ENCODE data around the gene ULK3. TPM values are rescaled to one million over a fixed set of nuclear protein-coding genes. Genes with fewer than 3 reads are reported as not detected.

ULK3 gene
- total RNA-seq, 1 experiment from 2014 or later: 48.4 TPM

- no peak for TF ChIP-seq ZBTB33 (IDR thresholded peaks at IDR 0.05; ENCODE audit: extremely low read depth, insufficient replicate concordance, low read length)
- TF ChIP-seq FOSL1 (IDR thresholded peaks at IDR 0.05; ENCODE audit: low read depth): no peak
- TF ChIP-seq CTCF (IDR thresholded peaks at IDR 0.05 in 2 of 3, conservative IDR thresholded peaks at IDR 0.05 in 1 of 3; ENCODE audit: borderline replicate concordance in 1 of 3, insufficient read depth in 1 of 3, low read depth in 2 of 3, low read length in 2 of 3): no peak
- no peak for TF ChIP-seq SP1 (IDR thresholded peaks at IDR 0.05; ENCODE audit: low read depth)
- TF ChIP-seq EZH2phosphoT487 (IDR thresholded peaks at IDR 0.05; ENCODE audit: borderline replicate concordance): no peak
- no peak for TF ChIP-seq ZNF274 (IDR thresholded peaks at IDR 0.05; ENCODE audit: low read depth, low read length)
- no peak for TF ChIP-seq CEBPB (IDR thresholded peaks at IDR 0.05; ENCODE audit: low read depth)
- no peak for TF ChIP-seq EGR1 (IDR thresholded peaks at IDR 0.05; ENCODE audit: low read depth)
- no peak for TF ChIP-seq ATF3 (IDR thresholded peaks at IDR 0.05)
Observed at GRCh38 chr15:74872702-74873035, 29.7 kb upstream of the ULK3 start (continued).

GRCh38 chr15:74870436-74871215, 27.7 kb upstream of the ULK3 start:
- Histone ChIP-seq H3K4me1 (ENCODE audit: control insufficient read depth in 1 of 2, insufficient read depth in 2 of 2, low read length in 2 of 2) (peaks cover 10 to 49% of the 10 kb centered on the region in 2 experiments), H3K27ac (ENCODE audit: low read depth, low read length) (no peak overlapping the region), H3K4me2 (ENCODE audit: low read length) (no peak overlapping the region), H3K9me2 (ENCODE audit: insufficient read depth) (no peaks in the 10 kb centered on the region), H4K20me1 (ENCODE audit: insufficient read depth) (no peaks in the 10 kb centered on the region), H3K9ac (ENCODE audit: low read length) (no peak overlapping the region), H3K36me3 (ENCODE audit: control insufficient read depth in 1 of 2, insufficient read depth in 2 of 2, low read length in 2 of 2) (peaks cover 0 to 8% of the 10 kb centered on the region in 2 experiments; a peak in 1 of 4 replicates), H3K4me3 (replicated peaks in 1 of 2; ENCODE audit: low read depth in 1 of 2, low read length in 2 of 2) (no peak overlapping the region), H3K27me3 (ENCODE audit: insufficient read depth, low read length) (no peaks in the 10 kb centered on the region), H2AFZ (ENCODE audit: low read depth, low read length, poor library complexity, severe bottlenecking) (no peak overlapping the region), H3K9me3 (ENCODE audit: control insufficient read depth in 1 of 2, insufficient read depth in 1 of 2, low read depth in 1 of 2, low read length in 2 of 2) (no peaks in the 10 kb centered on the region), H3K79me2 (ENCODE audit: insufficient read depth, low read length) (peaks cover 70% of the 10 kb centered on the region)
- ATAC-seq (no peak), DNase-seq (ENCODE audit: low read depth, low spot score) (no peak)
- POLR2A ChIA-PET: interaction anchor here (0.7 kb wide), 1 partner anchor 8 kb away, joined by 3 read pairs; no protein-coding TSS in a partner anchor
- CTCF ChIA-PET: no interaction called here
- intact Hi-C loops (cut with micrococcal nuclease): no loop called here
- TF ChIP-seq MAX (IDR thresholded peaks at IDR 0.05): no peak
- RAD21 ChIA-PET (ENCODE audit: low non-redundant PET in 1 of 2, low total read pairs in 2 of 2, uncharacterized antibody in 2 of 2, unreplicated experiment in 2 of 2): no interaction called here
- no TSS peak for BruUV-seq (replicated peaks)
